ENCODE data around the gene CTIF. TPM values are rescaled to one million over a fixed set of nuclear protein-coding genes. Genes with fewer than 3 reads are reported as not detected.

Gene CTIF
- total RNA-seq, 2 experiments from 2014 or later, result 0.06 to 0.38 TPM

DNA sequence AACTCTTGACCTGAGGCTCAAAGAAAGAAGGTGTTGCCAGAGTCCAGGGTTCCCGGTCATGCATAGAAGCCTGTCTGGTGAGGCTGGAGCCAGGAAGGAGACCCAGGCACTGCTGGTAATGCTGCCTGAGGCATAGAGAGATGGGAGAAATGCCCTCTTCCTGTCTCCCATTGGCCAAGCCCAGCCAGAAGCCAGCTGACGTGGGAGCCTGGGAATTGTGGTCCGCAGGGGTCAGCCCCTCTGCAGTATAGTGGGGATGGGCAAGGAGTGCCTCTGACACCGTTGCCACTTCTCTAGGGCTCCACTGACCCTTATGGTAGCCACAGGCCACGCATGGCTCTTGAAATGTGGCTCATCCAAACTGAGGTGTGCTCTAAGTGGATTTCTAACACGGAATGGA lies 95.7 kb downstream of the CTIF start:
- no peak for DNase-seq (ENCODE audit: low spot score)
- no TSS peak for BruUV-seq (replicated peaks)
- no peaks in the 10 kb centered on the region for H3K9me2 ChIP-seq (ENCODE audit: insufficient read depth, low read length)
- H3K4me1 ChIP-seq (ENCODE audit: insufficient read depth, low read length, poor library complexity, severe bottlenecking), result peaks cover 5% of the 10 kb centered on the region
- H3K79me2 ChIP-seq (ENCODE audit: insufficient read depth, low read depth, low read length), result no peaks in the 10 kb centered on the region
- CTCF ChIA-PET (ENCODE audit: unreplicated experiment), result no interaction called here
- H3K4me2 ChIP-seq (ENCODE audit: low read length), result no peak overlapping the region
- POLR2A ChIA-PET, result no interaction called here
- no peak overlapping the region for H2AFZ ChIP-seq (ENCODE audit: low read length)
- no peak overlapping the region for H3K27ac ChIP-seq (ENCODE audit: low read depth, low read length, poor library complexity, severe bottlenecking)
- TF ChIP-seq, protein P1, sequence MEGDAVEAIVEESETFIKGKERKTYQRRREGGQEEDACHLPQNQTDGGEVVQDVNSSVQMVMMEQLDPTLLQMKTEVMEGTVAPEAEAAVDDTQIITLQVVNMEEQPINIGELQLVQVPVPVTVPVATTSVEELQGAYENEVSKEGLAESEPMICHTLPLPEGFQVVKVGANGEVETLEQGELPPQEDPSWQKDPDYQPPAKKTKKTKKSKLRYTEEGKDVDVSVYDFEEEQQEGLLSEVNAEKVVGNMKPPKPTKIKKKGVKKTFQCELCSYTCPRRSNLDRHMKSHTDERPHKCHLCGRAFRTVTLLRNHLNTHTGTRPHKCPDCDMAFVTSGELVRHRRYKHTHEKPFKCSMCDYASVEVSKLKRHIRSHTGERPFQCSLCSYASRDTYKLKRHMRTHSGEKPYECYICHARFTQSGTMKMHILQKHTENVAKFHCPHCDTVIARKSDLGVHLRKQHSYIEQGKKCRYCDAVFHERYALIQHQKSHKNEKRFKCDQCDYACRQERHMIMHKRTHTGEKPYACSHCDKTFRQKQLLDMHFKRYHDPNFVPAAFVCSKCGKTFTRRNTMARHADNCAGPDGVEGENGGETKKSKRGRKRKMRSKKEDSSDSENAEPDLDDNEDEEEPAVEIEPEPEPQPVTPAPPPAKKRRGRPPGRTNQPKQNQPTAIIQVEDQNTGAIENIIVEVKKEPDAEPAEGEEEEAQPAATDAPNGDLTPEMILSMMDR (conservative IDR thresholded peaks at IDR 0.05; ENCODE audit: low read length), result no peak
- TF ChIP-seq EZH2phosphoT487 (IDR thresholded peaks at IDR 0.05; ENCODE audit: borderline replicate concordance, low read depth, low read length), result no peak
- no peaks in the 10 kb centered on the region for H4K20me1 ChIP-seq (ENCODE audit: insufficient read depth, low read length)
- intact Hi-C loops (cut with micrococcal nuclease; ENCODE audit: unreplicated experiment), result no loop called here
- H3K36me3 ChIP-seq (ENCODE audit: insufficient read depth, low read length), result no peaks in the 10 kb centered on the region
- H3K9me3 ChIP-seq (ENCODE audit: low read length), result no peaks in the 10 kb centered on the region
- H3K4me3 ChIP-seq (ENCODE audit: low read depth, low read length, poor library complexity, severe bottlenecking), result no peak overlapping the region

- no TSS peak for BruUV-seq (replicated peaks)
- POLR2A ChIA-PET, result no interaction called here
- no peaks in the 10 kb centered on the region for H4K20me1 ChIP-seq (ENCODE audit: insufficient read depth, low read length)
Observed at GRCh38 chr18:48634975-48635374, 96.1 kb downstream of the CTIF start.

DNA sequence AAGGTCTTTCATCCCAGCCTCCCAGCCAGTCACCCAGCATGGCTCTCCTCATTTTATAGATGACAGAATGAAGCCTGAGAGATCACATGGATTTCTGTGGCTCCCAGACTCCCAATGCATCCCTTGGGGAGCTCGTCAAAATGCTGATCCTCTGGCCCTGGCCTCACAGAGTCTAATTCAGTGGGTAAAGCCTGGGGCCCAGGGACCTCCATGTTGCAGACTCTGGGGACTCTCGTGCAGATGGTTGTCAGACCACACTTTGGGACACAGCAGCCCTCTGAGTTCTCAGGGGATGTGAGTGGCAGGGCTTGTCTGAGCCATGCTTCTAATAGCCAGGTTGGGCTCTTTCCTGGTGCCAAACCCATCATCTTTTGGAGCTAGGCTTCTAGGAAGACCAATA lies 97.0 kb downstream of the CTIF start:
- POLR2A ChIA-PET, result no interaction called here

More at GRCh38 chr18:48634975-48635374, 96.1 kb downstream of the CTIF start:
- Histone ChIP-seq H3K9me3 (ENCODE audit: low read length) (no peaks in the 10 kb centered on the region), H3K4me2 (ENCODE audit: low read length) (no peak overlapping the region), H2AFZ (ENCODE audit: low read length) (no peak overlapping the region), H3K4me1 (ENCODE audit: insufficient read depth, low read length, poor library complexity, severe bottlenecking) (peaks cover 10% of the 10 kb centered on the region), H3K9me2 (ENCODE audit: insufficient read depth, low read length) (no peaks in the 10 kb centered on the region), H3K79me2 (ENCODE audit: insufficient read depth, low read depth, low read length) (no peaks in the 10 kb centered on the region), H3K4me3 (ENCODE audit: low read depth, low read length, poor library complexity, severe bottlenecking) (no peak overlapping the region), H3K36me3 (ENCODE audit: insufficient read depth, low read length) (no peaks in the 10 kb centered on the region), H3K27ac (ENCODE audit: low read depth, low read length, poor library complexity, severe bottlenecking) (no peak overlapping the region)
- intact Hi-C loops (cut with micrococcal nuclease; ENCODE audit: unreplicated experiment), result no loop called here
- DNase-seq (ENCODE audit: low spot score), result no peak
- CTCF ChIA-PET (ENCODE audit: unreplicated experiment), result no interaction called here
- TF ChIP-seq EZH2phosphoT487 (IDR thresholded peaks at IDR 0.05; ENCODE audit: borderline replicate concordance, low read depth, low read length), result no peak
- TF ChIP-seq, protein P1 (conservative IDR thresholded peaks at IDR 0.05; ENCODE audit: low read length), result no peak

More for the DNA sequence above, 97.0 kb downstream of the CTIF start:
- no peaks in the 10 kb centered on the region for H4K20me1 ChIP-seq (ENCODE audit: insufficient read depth, low read length)
- no peak for TF ChIP-seq EZH2phosphoT487 (IDR thresholded peaks at IDR 0.05; ENCODE audit: borderline replicate concordance, low read depth, low read length)
- TF ChIP-seq, protein P1 (conservative IDR thresholded peaks at IDR 0.05; ENCODE audit: low read length), result no peak
- H3K9me3 ChIP-seq (ENCODE audit: low read length), result no peaks in the 10 kb centered on the region
- no peak overlapping the region for H2AFZ ChIP-seq (ENCODE audit: low read length)
- CTCF ChIA-PET (ENCODE audit: unreplicated experiment), result no interaction called here
- intact Hi-C loops (cut with micrococcal nuclease; ENCODE audit: unreplicated experiment), result no loop called here
- H3K4me2 ChIP-seq (ENCODE audit: low read length), result no peak overlapping the region
- H3K4me3 ChIP-seq (ENCODE audit: low read depth, low read length, poor library complexity, severe bottlenecking), result no peak overlapping the region
- H3K36me3 ChIP-seq (ENCODE audit: insufficient read depth, low read length), result no peaks in the 10 kb centered on the region
- peaks cover 14% of the 10 kb centered on the region for H3K4me1 ChIP-seq (ENCODE audit: insufficient read depth, low read length, poor library complexity, severe bottlenecking)
- no peak overlapping the region for H3K27ac ChIP-seq (ENCODE audit: low read depth, low read length, poor library complexity, severe bottlenecking)
- DNase-seq (ENCODE audit: low spot score), result no peak
- BruUV-seq (replicated peaks), result no TSS peak
- no peaks in the 10 kb centered on the region for H3K79me2 ChIP-seq (ENCODE audit: insufficient read depth, low read depth, low read length)
- H3K9me2 ChIP-seq (ENCODE audit: insufficient read depth, low read length), result no peaks in the 10 kb centered on the region

Data from OCI-LY7 (cell line).